Jurkat, Clone E6-1 (cell line): Measurements from ENCODE around the gene PLXND1.

ENCODE experiments used
- DNase-seq: peaks from one replicate; pipeline ENCODE4 v3.0.0-alpha.2; 2011; ENCODE audit warnings: low read depth, low spot score
- H3K4me3 ChIP-seq: 2 replicates; pipeline ENCODE4 v1.5.1; 2011; ENCODE audit warnings: mild to moderate bottlenecking, low read length, control low read depth, moderate library complexity

Gene PLXND1

DNA sequence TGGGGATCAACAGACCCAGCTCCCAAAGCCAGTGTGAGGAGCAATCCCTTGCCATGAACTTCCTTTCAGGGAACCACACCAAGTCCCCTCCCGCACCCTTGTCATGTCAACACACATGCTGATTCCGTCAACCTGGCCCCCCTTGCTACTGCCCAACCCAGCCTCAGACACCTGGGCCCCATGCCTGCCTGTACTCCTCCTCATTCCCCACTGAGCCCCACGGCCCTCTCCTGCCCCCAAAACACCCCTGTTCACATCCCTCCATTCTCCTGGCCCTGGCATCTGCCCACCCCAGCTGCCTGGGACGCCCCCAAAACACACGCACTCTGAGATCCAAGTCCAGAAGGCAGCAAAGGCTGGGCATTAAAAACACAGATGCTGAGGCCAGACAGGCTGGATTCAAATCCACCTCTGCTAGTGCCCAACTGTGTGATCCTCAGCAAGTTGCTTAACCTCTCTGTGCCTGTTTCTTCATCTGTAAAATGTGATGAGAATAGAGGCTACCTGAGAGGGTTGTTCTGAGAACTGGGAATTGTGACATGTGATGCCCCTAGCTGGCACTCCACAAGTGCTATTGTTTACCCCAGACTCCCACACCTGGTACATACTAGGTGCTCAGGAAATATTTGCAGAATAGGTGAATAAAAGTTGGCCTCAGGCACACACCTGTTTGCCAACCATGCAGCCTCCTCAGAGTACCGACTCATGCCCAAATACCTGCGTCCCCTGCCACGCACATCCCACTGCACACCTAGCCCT is 2.3 kb downstream of the PLXND1 start:
- no peak overlapping the region for H3K4me3 ChIP-seq
- no peak for DNase-seq

DNA sequence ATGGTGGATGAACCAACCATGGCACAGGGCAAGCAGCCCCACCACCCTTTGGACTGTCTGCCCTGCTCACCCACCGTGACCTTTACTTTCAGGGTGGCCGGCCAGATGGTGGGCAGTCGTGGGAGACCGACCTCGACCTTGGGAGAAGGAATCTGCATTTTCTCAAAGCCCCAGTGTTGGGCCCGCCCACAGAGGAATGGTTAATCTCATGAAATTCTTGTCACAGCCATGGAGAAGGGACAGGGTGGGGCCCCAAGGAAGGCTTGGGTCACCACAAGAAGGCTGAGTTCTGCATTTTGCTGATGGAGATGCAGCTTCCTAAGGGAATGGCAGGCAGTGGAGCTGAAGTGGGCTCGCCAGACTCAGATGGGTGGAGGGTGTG is 2.9 kb downstream of the PLXND1 start:
- no peak overlapping the region for H3K4me3 ChIP-seq
- no peak for DNase-seq

DNA sequence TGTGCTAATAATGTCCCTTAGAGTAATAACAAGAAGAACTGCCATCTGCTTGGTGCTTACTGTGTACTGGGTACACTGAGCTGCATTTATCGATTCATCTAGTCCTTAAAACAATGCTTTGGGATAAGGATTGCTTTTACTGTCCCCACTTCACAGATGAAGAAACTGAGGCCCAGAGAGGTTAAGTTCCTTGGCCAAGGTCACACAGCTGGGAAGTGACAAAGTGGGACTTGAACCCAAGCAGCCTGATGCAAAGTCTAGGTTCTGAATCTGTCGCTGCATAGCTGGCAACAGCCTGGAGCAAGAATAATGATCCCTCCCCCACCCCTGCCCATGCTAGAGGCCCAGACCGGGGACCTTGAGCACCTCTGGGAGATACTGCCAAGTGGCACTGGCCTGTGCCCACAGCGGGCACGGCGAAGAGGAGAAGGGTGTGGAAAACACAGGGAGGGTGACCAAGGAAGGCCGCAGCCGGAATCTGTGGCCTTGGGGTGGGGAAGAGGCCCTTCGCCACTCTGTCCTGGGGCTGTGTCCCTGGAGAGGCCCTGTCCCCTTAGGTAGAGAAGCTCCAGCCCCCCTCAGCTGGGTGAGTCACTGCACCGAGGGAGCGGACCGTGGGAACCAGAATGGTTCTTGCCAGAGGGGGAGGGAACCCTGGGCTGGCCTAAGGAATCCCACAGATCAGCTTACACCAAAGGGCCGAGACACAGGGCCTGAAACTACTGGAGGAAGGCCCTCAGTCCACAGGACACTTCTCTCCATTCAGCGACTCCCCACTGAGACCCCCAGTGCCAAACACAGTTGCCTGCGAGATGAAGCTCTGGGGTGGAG is 3.5 kb downstream of the PLXND1 start:
- no peak overlapping the region for H3K4me3 ChIP-seq
- no peak for DNase-seq

DNA sequence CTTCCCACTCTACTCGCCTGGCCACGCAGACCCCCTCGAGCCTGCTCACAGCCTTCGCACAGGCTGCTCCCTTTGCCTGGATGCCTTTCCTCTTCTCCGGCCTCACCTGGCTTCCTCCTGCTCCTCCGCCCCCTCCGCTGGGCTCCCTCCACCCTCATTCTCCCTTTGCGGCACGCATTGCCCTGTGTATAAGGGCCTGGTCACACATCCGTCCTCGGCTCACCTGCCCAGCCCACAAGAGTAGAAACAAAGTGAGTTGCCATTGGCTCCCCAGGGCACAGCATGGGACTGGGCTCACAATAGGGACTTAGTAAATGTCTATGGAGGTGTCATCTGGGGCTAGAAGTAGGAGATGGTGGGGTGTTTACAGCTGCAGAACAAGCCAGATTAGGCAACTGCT is 4.2 kb downstream of the PLXND1 start:
- no peak overlapping the region for H3K4me3 ChIP-seq
- DNase-seq, result no peak

DNA sequence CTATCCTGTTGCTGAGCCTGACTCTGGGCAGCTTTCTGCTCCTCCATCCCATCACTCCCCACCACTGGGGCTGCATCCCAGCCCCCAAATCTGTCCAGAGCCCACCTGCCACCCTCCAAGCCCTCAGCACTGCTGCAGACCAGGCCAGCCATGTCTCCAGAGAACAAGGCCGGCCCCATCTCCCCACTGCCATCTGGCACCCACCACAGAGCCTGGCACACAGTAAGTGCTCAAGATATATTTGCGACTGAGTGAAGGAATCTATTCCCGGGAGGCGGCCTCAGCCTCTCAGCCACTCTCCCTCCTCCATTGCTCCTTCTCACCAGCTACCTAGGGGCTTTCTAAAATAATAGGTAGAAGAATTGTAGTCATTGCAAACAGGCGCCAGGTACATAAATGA is 4.8 kb downstream of the PLXND1 start:
- DNase-seq, result no peak
- no peak overlapping the region for H3K4me3 ChIP-seq

DNA sequence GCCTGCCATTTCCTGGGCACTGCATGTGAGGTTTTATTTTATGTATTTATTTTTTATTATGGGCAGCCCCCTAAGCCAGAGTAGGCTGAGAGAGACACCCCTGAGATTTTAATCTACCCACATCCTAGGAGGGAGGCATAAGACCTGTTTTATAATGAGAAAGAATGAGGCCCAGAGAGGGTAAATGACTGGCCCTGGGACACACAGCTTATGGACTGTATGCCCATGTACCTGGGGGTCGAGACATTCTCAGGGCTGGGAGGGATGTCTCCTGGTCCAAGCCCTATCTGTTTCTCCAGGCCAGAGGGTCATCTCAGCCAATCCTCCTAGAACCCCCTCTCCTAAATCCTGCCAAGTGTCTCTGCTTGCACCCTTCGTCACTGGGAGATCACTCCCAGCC is 6.1 kb downstream of the PLXND1 start:
- no peak for DNase-seq
- no peak overlapping the region for H3K4me3 ChIP-seq

DNA sequence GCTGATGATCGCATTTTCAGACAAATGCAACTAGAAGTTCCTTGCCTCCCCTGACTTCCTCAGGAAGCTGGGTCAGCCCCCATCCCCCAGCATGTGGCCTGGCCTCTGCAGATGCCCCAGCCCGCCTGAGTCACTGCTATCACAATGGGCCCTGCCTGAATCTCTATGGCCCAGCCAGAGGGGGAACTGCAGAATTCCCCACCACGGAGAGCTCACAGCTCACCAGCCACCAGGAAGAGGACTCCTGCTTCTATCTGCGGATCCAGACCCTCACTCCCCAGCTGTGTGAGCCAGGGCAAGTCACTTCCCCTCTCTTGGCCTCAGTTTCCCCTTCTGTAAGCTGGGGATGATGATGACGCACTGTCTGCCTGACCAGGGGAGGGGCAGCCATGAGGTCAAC is 6.9 kb downstream of the PLXND1 start:
- no peak for DNase-seq

DNA sequence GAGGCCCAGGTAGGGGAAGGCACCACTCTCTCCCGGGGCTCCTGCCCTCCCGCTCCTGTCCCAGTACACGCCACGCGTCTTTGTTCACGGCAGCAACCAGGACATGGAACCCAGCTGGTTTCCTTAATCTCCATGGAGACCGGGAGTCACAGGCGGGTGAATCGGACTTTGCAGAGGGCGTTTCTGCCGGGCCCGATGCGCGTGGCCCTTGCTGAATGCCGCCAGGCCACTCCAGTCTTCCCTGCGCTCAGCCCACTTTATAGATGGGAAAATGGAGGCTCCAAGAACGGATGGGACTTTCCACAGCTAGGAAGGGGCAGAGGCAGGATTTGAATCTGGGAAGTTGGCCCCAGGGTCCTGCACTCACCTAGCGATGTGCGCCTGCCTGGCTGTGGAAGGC is 7.4 kb downstream of the PLXND1 start:
- no peak overlapping the region for H3K4me3 ChIP-seq
- no peak for DNase-seq

More for the DNA sequence above, 6.9 kb downstream of the PLXND1 start:
- no peak overlapping the region for H3K4me3 ChIP-seq

DNA sequence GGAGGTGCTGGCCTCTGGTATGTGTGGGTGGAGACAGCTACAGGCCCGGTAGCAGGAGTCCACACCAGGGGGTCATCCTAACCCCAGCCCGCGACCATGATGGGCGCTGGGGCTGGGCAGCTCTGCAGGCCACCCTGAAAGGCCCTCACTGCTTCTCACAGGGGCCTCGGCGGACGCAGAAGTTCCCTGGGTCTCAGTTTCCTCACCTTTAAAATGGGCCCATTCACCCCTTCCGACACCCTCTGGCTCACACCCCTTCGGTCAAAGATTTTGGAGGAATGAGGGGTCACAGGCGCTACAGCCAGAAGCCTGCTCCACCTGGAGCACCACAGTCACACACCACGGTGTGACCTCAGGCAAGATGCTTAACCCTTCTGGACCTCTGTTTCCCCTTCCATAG is 8.0 kb downstream of the PLXND1 start:
- no peak for DNase-seq
- no peak overlapping the region for H3K4me3 ChIP-seq

DNA sequence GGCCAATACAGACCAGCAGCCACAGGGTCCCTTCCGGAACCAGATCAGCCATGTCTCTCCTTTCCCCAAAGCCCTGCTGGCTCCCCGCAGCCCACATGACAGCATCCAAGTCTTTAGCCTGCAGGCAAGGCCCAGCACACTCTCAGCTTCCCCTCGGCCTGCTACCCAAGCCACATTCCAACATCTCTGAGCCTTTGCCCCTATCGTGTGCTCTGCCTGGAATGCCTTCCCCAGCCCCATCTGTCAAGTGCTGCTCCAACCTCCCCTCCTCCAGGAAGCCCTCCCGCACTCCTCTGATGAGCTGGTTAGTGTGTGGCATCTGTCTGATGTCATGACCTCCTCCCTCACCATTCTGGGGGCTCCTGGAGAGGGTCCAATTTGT is 8.5 kb downstream of the PLXND1 start:
- H3K4me3 ChIP-seq, result no peak overlapping the region
- no peak for DNase-seq

DNA sequence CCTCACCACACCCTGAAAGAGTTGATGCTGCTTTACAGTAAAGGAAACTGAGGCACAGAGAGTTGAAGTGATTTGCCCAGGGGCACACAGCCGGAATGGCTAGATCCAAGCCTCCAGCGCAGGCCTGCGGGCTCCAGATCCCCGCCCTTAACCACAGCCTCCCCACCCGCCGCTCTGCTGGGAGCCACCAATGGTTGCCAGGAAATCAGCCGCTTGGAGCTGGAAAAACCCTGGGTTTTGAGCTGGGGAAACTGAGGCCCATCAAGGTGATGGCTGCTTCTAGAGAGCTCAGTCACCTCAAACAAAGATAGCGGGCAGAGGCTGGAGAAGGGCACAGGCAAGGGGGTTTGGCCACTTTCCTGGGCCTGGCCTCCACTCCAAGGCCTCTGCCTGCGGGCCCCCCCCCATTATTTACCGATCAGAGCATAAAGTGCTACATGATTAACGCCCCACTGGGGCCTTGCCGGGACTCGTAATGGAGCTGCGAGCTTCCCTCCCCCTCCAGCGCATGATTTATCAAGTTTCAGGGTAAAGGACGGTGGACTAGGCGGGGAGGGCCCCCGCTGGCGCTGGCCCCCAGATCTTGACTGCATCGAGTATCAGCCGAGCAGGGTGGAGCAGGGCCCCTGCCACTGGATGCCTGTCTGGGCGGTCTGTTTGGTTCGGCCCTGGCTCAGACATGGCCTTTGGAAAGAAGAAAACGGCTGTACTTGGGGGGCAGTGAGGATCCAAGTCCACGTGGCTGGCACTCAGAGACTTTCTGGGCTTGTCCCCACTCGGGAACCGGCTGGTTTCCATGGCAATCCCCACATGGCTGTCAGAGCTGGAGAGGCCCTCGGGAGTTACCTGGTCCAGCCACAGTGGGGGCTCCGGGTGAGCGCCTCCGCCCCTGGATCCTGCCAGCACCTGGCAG is 9.1 kb downstream of the PLXND1 start:
- H3K4me3 ChIP-seq, result no peak overlapping the region
- DNase-seq, result no peak

DNA sequence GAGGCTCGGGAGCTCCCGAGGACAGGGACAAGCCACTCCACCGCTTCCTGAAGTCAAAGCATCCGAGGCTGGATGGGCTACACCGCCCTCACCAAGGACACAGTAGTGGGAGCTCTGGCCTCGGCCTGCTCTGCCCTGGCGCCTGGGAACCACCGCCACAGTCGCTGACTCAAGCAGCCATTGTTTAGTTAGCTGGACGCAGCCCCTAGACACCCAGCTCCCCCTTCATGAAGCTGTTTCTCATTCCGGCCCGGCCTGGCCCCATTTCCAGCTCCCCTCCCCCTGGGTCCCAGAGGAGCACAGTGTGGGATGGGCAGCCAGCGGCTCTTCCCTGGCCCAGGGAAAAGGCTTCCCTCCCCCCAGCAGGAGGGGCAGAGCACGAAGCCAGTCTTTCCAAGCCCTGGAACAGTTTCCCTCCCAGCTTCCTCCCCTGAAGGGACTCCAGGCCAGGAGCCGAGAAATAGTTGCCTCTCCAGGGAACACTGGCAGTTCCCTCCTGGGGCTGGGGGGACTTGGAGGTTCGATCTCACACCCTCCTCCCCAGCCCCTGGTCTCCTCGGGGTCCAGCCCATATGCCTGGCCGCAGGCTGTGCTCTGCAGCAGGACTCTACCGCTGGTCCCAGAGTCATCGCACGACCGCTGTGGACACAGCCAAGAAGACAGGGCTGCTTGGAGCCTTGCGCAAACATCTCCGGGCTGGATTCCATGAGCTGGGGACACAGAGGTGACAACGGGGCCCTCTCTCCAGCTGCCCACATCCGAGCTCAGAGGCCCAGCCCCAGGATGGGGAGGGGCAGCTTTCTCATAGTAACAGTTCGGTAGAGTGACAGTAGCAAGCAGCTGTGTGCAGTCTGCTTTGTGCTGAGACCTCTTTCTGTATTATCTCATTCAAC is 10.0 kb downstream of the PLXND1 start:
- H3K4me3 ChIP-seq, result no peak overlapping the region
- DNase-seq, result peak; percentile 50

DNA sequence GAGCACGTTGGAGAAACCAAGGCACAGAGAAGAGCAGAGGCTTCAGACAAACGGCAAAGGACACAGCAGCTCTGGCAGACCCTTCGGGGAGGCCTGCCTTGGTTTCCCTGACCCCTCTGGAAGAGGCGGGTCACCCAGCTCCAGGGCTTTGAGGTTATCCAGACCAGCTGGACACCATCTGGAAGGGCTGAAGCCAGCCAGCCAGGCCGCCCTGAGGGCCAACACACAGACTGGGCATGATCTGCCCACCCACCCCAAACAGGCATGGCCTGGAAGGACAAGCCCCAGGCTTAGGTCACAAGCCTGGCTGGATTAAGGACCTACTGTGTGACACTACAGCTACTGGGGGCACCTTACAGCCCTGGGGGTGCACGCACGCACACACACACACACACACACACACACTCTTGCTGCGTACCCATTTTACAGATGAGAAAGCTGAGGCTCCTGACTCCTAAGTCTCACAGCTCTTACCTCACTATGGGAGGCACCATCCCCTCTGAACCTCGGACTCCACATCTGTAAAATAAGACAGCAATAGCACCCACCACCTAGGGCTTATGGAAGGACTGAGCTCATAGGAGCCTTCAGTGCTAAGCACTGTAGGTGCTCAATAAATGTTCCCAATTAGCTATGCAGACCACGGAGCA is 10.8 kb downstream of the PLXND1 start:
- H3K4me3 ChIP-seq, result no peak overlapping the region
- no peak for DNase-seq

DNA sequence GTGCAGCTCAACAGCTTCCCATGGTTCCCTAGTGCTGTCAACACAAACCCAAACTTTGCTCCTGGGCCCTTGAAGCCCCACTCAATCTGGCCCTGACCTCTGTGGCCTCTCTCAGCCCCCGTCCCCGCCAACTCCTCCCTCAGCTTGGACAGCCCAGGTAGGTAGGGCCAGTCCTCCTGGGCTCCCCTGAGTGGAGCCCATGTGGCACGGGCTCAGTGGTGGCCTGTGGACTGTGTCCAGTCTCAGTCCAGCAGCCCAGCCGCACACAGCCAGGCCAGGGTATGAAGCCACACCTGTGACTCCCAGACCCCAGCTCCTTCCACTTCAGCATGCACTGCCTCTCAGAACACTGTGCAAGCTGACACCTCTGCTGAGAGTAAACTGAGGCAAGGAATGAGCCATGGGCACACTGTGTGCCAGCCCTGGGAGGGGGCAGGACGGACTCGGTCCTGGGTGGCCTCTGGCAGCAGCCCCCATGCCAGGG is 11.5 kb downstream of the PLXND1 start:
- no peak for DNase-seq
- H3K4me3 ChIP-seq, result no peak overlapping the region

DNA sequence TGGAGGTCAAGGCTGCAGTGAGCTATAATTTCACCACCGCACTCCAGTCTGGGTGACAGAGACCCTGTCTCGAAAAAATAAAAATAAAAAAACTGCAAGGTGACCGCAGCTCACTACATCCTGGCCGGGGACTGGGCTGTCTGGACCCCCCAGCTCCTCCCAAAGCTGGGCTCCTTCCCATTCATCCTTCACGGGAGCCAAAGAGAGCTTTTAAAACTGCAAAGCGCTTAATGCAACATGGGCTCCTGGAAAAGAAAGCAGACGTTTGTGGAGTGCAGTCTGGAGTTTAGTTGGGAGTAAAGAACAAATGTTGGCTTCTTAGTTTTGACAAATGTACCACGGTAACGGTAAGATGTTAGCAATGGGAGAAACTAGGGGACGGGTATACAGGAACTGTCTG is 12.1 kb downstream of the PLXND1 start:
- H3K4me3 ChIP-seq, result peak overlapping the region; percentile 16
- DNase-seq, result no peak

DNA sequence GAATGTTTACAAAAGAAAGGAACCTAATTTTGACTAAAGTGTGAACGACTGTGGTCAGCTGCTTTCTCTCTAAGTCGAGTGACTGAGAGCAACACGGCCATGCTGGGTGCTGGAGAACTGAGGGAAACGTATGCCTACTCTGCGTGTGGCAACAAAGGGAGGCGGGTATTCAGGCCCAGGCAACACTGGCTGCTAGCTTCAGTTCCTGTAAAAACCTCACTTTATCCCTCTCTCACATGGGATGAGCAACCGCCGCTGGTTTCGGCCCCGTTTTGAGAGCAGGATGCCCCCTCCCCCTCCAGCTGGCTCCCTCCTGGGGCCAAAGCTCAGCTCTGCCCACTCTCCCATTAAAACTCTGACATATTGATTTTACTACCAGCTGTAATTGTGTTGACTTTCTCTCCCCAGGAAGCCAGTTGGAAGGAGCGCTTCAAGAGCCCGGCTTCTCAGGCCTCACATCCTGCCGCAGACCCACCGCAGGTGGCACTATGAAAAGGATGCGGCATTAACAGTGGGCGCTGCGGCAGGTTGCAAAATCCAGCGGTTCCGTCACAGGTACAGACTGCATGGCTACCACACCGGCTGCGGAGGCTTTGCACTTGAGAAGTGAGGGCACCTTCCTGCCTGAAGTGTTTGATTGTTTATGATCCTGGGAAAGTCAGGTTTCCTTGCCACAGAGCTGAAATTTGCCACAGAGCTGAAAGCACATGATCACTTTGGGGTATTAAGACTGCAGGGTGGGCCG is 12.7 kb downstream of the PLXND1 start:
- DNase-seq, result peak; percentile 95
- H3K4me3 ChIP-seq, result peak overlapping the region; percentile 16

DNA sequence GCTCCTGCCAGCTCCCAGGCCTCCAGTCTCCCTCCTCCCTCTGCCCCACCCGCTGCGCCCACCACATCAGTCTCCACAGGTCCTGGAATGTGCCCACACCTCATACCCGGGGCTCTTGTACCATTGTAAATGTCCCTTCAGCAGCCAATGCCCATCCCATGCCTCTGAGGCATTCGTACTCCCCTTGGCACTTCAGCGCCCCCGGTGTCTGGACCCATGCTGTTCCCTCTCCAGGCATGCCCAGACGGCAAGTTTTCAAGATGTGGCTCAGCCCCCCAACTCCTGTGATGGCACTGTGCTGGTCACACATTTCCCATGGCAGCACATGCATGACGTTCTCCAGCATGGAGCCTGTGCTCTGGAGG is 13.3 kb downstream of the PLXND1 start:
- DNase-seq, result no peak

More for the DNA sequence above, 13.3 kb downstream of the PLXND1 start:
- peak overlapping the region; percentile 2; the same call in 1 of the 2 replicates for H3K4me3 ChIP-seq
